Neural crest cell (in vitro differentiated cells): ENCODE data around the gene FGD5. TPM values are rescaled to one million over a fixed set of nuclear protein-coding genes. Genes with fewer than 3 reads are reported as not detected.
A peak's percentile ranks its signal among the peaks of the same experiment; 100 is the strongest.

ENCODE experiments used
- DNase-seq: peaks from one replicate; pipeline ENCODE4 v3.0.0; 2021; ENCODE audit warnings: low read depth, mixed read lengths, low spot score
- H3K27ac Mint-ChIP-seq: one replicate; pipeline ENCODE4 v1.8.0; 2021; ENCODE audit warnings: mild to moderate bottlenecking, mixed read lengths; ENCODE audit not compliant: unreplicated experiment
- H3K27me3 Mint-ChIP-seq: 2 replicates; pipeline ENCODE4 v1.8.0; 2021; ENCODE audit warnings: low read depth, mild to moderate bottlenecking, mixed read lengths
- H3K36me3 Mint-ChIP-seq: 2 replicates; pipeline ENCODE4 v1.8.0; 2021; ENCODE audit warnings: low read depth, mild to moderate bottlenecking, mixed read lengths
- H3K4me1 Mint-ChIP-seq: 2 replicates; pipeline ENCODE4 v1.8.0; 2021; ENCODE audit warnings: mixed read lengths
- H3K4me3 Mint-ChIP-seq: one replicate; pipeline ENCODE4 v1.8.0; 2021; ENCODE audit warnings: mild to moderate bottlenecking, mixed read lengths
- H3K9me3 Mint-ChIP-seq: 2 replicates; pipeline ENCODE4 v1.8.0; 2021; ENCODE audit warnings: mixed read lengths
- total RNA-seq: library from RNA; stranded (reverse); gene quantifications from 2 replicates; pipeline ENCODE4 v1.2.1, GENCODE V29; 2021
- TF ChIP-seq, protein P1 (sequence below): fragments of 200-600 bp; sonication (generic); conservative IDR thresholded peaks from 2 replicates; pipeline ENCODE4 v1.5.0; 2021; ENCODE audit warnings: antibody characterized with exemption, mild to moderate bottlenecking

Gene FGD5
- total RNA-seq, 1 donor from 2014 or later: 0.61 TPM

DNA sequence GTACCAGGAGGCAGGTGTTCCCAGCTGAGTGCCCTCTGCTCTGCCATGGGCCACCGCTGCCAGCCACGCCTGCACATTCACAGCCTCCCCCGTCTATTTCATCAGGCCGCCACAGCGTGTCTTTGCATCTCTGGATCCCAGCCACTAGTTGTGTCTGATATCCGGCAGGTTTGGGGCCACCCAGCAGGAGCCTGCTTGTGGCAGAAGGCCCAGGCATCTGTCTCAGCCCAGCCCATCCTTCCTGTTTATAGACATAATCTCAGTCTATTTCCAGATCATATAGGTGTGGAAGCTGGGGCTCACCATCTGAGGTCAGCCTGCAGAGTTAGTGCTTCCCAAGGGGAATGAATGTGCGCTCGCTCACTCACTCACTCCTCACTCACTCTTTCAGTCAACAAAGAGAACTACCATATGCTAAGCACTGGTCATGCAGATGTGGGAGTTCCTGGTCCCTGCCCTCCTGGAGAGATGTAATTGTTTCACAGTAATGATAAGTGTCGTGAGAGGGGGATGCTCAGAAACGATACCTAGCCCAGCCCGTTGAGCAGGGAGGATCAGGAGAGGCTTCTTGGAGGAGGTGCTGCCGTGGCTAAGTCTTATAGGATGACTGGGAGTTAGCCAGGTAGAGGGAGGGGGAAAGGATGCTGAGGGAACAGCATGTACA, 60.6 kb downstream of the FGD5 start:
- peaks cover 4% of the 10 kb centered on the region for H3K27me3 Mint-ChIP-seq
- no peaks in the 10 kb centered on the region for H3K9me3 Mint-ChIP-seq
- DNase-seq: no peak
- TF ChIP-seq, protein P1, sequence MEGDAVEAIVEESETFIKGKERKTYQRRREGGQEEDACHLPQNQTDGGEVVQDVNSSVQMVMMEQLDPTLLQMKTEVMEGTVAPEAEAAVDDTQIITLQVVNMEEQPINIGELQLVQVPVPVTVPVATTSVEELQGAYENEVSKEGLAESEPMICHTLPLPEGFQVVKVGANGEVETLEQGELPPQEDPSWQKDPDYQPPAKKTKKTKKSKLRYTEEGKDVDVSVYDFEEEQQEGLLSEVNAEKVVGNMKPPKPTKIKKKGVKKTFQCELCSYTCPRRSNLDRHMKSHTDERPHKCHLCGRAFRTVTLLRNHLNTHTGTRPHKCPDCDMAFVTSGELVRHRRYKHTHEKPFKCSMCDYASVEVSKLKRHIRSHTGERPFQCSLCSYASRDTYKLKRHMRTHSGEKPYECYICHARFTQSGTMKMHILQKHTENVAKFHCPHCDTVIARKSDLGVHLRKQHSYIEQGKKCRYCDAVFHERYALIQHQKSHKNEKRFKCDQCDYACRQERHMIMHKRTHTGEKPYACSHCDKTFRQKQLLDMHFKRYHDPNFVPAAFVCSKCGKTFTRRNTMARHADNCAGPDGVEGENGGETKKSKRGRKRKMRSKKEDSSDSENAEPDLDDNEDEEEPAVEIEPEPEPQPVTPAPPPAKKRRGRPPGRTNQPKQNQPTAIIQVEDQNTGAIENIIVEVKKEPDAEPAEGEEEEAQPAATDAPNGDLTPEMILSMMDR: no peak
- H3K27ac Mint-ChIP-seq: peak overlapping the region; percentile 58
- H3K4me1 Mint-ChIP-seq: no peaks in the 10 kb centered on the region
- H3K36me3 Mint-ChIP-seq: no peaks in the 10 kb centered on the region
- no peak overlapping the region for H3K4me3 Mint-ChIP-seq

GRCh38 chr3:14880447-14881106, 61.8 kb downstream of the FGD5 start:
- Mint-ChIP-seq H3K9me3 (no peaks in the 10 kb centered on the region), H3K4me1 (peaks cover 4% of the 10 kb centered on the region), H3K27ac (no peak overlapping the region), H3K36me3 (no peaks in the 10 kb centered on the region), H3K4me3 (no peak overlapping the region), H3K27me3 (peaks cover 4% of the 10 kb centered on the region)
- DNase-seq: no peak
- TF ChIP-seq, protein P1: no peak

- DNase-seq: no peak
- Mint-ChIP-seq H3K4me3 (no peak overlapping the region), H3K27ac (no peak overlapping the region), H3K27me3 (peaks cover 4% of the 10 kb centered on the region), H3K36me3 (no peaks in the 10 kb centered on the region), H3K4me1 (peaks cover 4% of the 10 kb centered on the region), H3K9me3 (no peaks in the 10 kb centered on the region)
- TF ChIP-seq, protein P1: no peak
Observed at GRCh38 chr3:14883226-14883625, 64.5 kb downstream of the FGD5 start.

- Mint-ChIP-seq H3K9me3 (no peaks in the 10 kb centered on the region), H3K36me3 (no peaks in the 10 kb centered on the region), H3K27me3 (no peaks in the 10 kb centered on the region), H3K4me1 (peaks cover 4% of the 10 kb centered on the region), H3K27ac (no peak overlapping the region), H3K4me3 (no peak overlapping the region)
- TF ChIP-seq, protein P1: no peak
- DNase-seq: no peak
Observed at GRCh38 chr3:14884665-14885064, 65.9 kb downstream of the FGD5 start.

GRCh38 chr3:14885307-14885706, 66.5 kb downstream of the FGD5 start:
- Mint-ChIP-seq H3K9me3 (no peaks in the 10 kb centered on the region), H3K36me3 (no peaks in the 10 kb centered on the region), H3K4me3 (no peak overlapping the region), H3K27ac (no peak overlapping the region), H3K4me1 (peaks cover 4% of the 10 kb centered on the region), H3K27me3 (peaks cover 5% of the 10 kb centered on the region)
- DNase-seq: no peak
- TF ChIP-seq, protein P1: no peak
